K562 (cell line): ENCODE measurements around the gene TLCD1. TPM values are rescaled to one million over a fixed set of nuclear protein-coding genes. Genes with fewer than 3 reads are reported as not detected.

Source experiments
- ATF3 ChIP-seq, 2 experiments: fragments of 450-650 bp in 1 of 2; sonication (generic) in 1 of 2; formaldehyde crosslinking in 1 of 2; IDR thresholded peaks in 1 of 2; conservative IDR thresholded peaks in 1 of 2; 2 replicates each; pipeline versions ENCODE4 v1.6.1 to v1.8.1; 2016 to 2023; ENCODE audit warnings: mild to moderate bottlenecking in 2 of 2, moderate library complexity in 2 of 2, inconsistent platforms in 1 of 2, missing genetic modification reagents in 1 of 2
- ATF4 ChIP-seq: fragments of 450-650 bp; formaldehyde crosslinking; IDR thresholded peaks from 2 replicates; pipeline ENCODE4 v1.4.0; 2022; ENCODE audit warnings: mild to moderate bottlenecking, moderate library complexity
- BRD4 ChIP-seq: fragments of 200-600 bp; sonication (generic); IDR thresholded peaks from 2 replicates; pipeline ENCODE4 v1.6.1; 2017; ENCODE audit warnings: inconsistent platforms
- CBFB ChIP-seq: sonication (generic); formaldehyde crosslinking; IDR thresholded peaks from 2 replicates; pipeline ENCODE4 v1.4.0; 2020; ENCODE audit warnings: mild to moderate bottlenecking, missing genetic modification reagents
- CBX2 ChIP-seq: fragments of 200-600 bp; sonication (generic); IDR thresholded peaks from one replicate; pipeline ENCODE4 v1.6.1; 2012; ENCODE audit warnings: mild to moderate bottlenecking, low read length, inconsistent platforms; ENCODE audit not compliant: insufficient read depth, poor library complexity, severe bottlenecking
- CBX5 ChIP-seq: IDR thresholded peaks from 2 replicates; pipeline ENCODE4 v1.6.1; 2014; ENCODE audit warnings: low read depth, borderline replicate concordance
- CREM ChIP-seq: IDR thresholded peaks from 2 replicates; pipeline ENCODE4 v1.6.1; 2014; ENCODE audit warnings: antibody characterized with exemption, low read depth
- E2F8 ChIP-seq: fragments of 450-650 bp; IDR thresholded peaks from 2 replicates; pipeline ENCODE4 v1.7.1; 2018; ENCODE audit warnings: mild to moderate bottlenecking, low read depth; ENCODE audit not compliant: partially characterized antibody
- GTF2A2 ChIP-seq: IDR thresholded peaks from 2 replicates; pipeline ENCODE4 v1.6.1; 2016; ENCODE audit warnings: mild to moderate bottlenecking, missing genetic modification characterization, missing compliant biosample characterization
- KLF1 ChIP-seq: fragments of 450-650 bp; IDR thresholded peaks from 2 replicates; pipeline ENCODE4 v1.6.1; 2016; ENCODE audit warnings: missing genetic modification characterization, missing compliant biosample characterization
- MCM5 ChIP-seq: fragments of 450-650 bp; IDR thresholded peaks from 2 replicates; pipeline ENCODE4 v1.6.1; 2016; ENCODE audit warnings: low read depth
- NCOA4 ChIP-seq: fragments of 450-650 bp; IDR thresholded peaks from 2 replicates; pipeline ENCODE4 v1.6.1; 2018; ENCODE audit warnings: mild to moderate bottlenecking; ENCODE audit not compliant: partially characterized antibody
- NFATC3 ChIP-seq: fragments of 450-650 bp; IDR thresholded peaks from 2 replicates; pipeline ENCODE4 v1.6.1; 2017; ENCODE audit warnings: mild to moderate bottlenecking
- POLR2B ChIP-seq: fragments of 450-650 bp; IDR thresholded peaks from 2 replicates; pipeline ENCODE4 v1.6.1; 2018; ENCODE audit warnings: low read depth; ENCODE audit not compliant: partially characterized antibody
- TAF1 ChIP-seq: IDR thresholded peaks from 2 replicates; pipeline ENCODE4 v1.6.1; 2011; ENCODE audit warnings: mild to moderate bottlenecking, low read length, moderate library complexity; ENCODE audit not compliant: insufficient read depth, control insufficient read depth, severe bottlenecking; ENCODE audit errors: extremely low read depth
- TBL1XR1 ChIP-seq, 2 experiments: IDR thresholded peaks; 2 replicates each; pipeline ENCODE4 v1.6.1; 2012; ENCODE audit warnings: improper control_type of control experiment in 2 of 2, low read length in 2 of 2, mild to moderate bottlenecking in 1 of 2
- THRB ChIP-seq: fragments of 450-650 bp; formaldehyde crosslinking; conservative IDR thresholded peaks from 2 replicates; pipeline ENCODE4 v1.4.0; 2022; ENCODE audit warnings: mild to moderate bottlenecking, missing genetic modification characterization
- ZBTB43 ChIP-seq: sonication (generic); formaldehyde crosslinking; IDR thresholded peaks from 2 replicates; pipeline ENCODE4 v1.8.0; 2023; ENCODE audit warnings: mild to moderate bottlenecking, missing genetic modification reagents
- ZC3H4 ChIP-seq: sonication (generic); formaldehyde crosslinking; IDR thresholded peaks from 2 replicates; pipeline ENCODE4 v1.9.0; 2021; ENCODE audit warnings: missing genetic modification reagents, borderline replicate concordance
- ZNF583 ChIP-seq: fragments of 250-450 bp; sonication (Bioruptor Pico); IDR thresholded peaks from 2 replicates; pipeline ENCODE4 v1.4.0; 2020
- ZNF766 ChIP-seq: fragments of 200-800 bp; sonication (Bioruptor generic); conservative IDR thresholded peaks from 2 replicates; pipeline ENCODE4 v1.6.1; 2016; ENCODE audit warnings: missing genetic modification characterization, missing compliant biosample characterization
- ZNF79 ChIP-seq: fragments of 250-450 bp; sonication (Bioruptor Pico); IDR thresholded peaks from 2 replicates; pipeline ENCODE4 v1.4.0; 2020; ENCODE audit warnings: low read depth, mild to moderate bottlenecking, moderate library complexity
- polyA plus RNA-seq, 8 experiments: library from polyadenylated mRNA; depleted of rRNA in 4 of 8; stranded (reverse) in 5 of 8; unstranded in 3 of 8; fragments of >200 nt; fragmentation: Nextera tagmentation in 2 of 8; fragmentation: Illumina TruSeq in 1 of 8; extraction: Ambion mirVana in 2 of 8; extraction: Trizol in 1 of 8; gene quantifications; 2 replicates each; pipeline versions ENCODE4 v1.2.1 to v1.2.3, GENCODE V29; 2011 to 2014; ENCODE audit warnings: inconsistent platforms in 1 of 8, missing spikeins in 1 of 8
- total RNA-seq, 7 experiments: library from RNA; depleted of rRNA in 6 of 7; stranded (reverse); fragments of >200 nt in 6 of 7; fragmentation: Illumina TruSeq in 2 of 7; extraction: Trizol in 2 of 7; gene quantifications; 2 replicates each; pipeline versions ENCODE4 v1.2.1 to v1.2.3, GENCODE V29; 2011 to 2021; ENCODE audit warnings: low replicate concordance in 1 of 7

The TLCD1 gene
- total and polyA plus RNA-seq, 9 of the 15 experiments (the other 6 are each of a cell fraction or from before 2014, with no cell fraction given) = 6.8 to 37.7 (median 21.7) TPM

DNA sequence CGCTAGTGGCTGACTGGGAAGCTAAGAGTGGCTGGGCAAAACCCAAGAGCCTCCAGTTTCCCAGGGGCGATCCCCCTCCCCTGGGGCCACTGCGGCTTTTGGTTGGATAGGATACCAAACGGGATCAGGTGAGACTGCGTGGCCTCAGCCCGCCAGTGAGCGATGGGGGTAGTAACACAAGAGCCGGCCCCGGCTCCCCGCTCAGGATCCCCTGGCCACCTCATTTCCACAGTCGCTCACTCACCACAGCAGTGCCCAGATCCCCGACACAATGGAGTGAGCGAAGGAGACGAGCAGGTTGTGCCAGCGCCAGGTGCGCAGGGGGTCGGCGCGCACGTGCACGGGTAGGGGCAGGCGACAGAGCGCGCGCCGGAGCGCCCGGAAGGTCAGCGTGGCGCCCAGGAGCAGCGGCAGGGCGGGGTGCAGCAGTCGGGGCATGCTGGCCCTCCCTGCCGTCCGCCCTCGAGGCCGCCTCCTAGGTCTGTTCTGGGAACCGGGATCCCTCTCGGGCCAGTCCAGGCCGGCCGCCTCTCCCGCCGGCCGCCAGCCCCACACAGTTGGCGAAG, 290 bp downstream of the TLCD1 start (continued):
- peak; percentile 11 for TF ChIP-seq POLR2B
- TF ChIP-seq TBL1XR1 (IDR thresholded peaks at IDR 0.05; ENCODE audit: low read length in 2 of 2) = no peak
- peak; percentile 76 for TF ChIP-seq CBFB (CRISPR knock-in tag)
- no peak for TF ChIP-seq ZC3H4 (CRISPR knock-in tag)
- TF ChIP-seq ATF4 = no peak
- peak; percentile 65 for TF ChIP-seq TAF1
- TF ChIP-seq NCOA4 = no peak
- peak; percentile 31 for TF ChIP-seq E2F8
- TF ChIP-seq KLF1 (tag) = peak; percentile 68
- TF ChIP-seq CREM = peak; percentile 60
- TF ChIP-seq ZNF766 (CRISPR knock-in tag) = no peak
- TF ChIP-seq THRB (CRISPR knock-in tag) = no peak
- no peak for TF ChIP-seq GTF2A2 (tag)
- no peak; the same call in 1 of the 2 replicates for TF ChIP-seq BRD4
- peak; percentile 37 for TF ChIP-seq CBX5
- TF ChIP-seq ATF3 (IDR thresholded peaks at IDR 0.05) = no peak
- TF ChIP-seq ATF3 (CRISPR knock-in tag; conservative IDR thresholded peaks at IDR 0.05) = 0 out of 2 replicates have a peak, but pooled peaks have one; percentile 62
- no peak for TF ChIP-seq ZNF79 (CRISPR knock-in tag)
- TF ChIP-seq ZBTB43 (CRISPR knock-in tag) = peak; percentile 24; the same call in 1 of the 2 replicates
- no peak for TF ChIP-seq CBX2
- TF ChIP-seq NFATC3 = no peak
- TF ChIP-seq ZNF583 = no peak
- no peak for TF ChIP-seq MCM5
